GM18861 (cell line): ENCODE data around the gene CDK1.

Experiments used
- ATAC-seq: cut with Tn5 transposase; IDR thresholded peaks from one replicate; pipeline ENCODE4 v1.9.1; 2021; ENCODE audit not compliant: unreplicated experiment

The CDK1 gene

GRCh38 chr10:60778214-60778970, at the start of gene CDK1:
CDK1 (plus strand) TSS chr10:60778478; CDS start chr10:60780166, 1,688 bp downstream.
- peak; percentile 96 for ATAC-seq

- no peak for ATAC-seq
These were observed 49.2 kb upstream of the CDK1 start for GRCh38 chr10:60729106-60729505.

- peak; percentile 88 for ATAC-seq
These were observed 47.0 kb upstream of the CDK1 start for GRCh38 chr10:60731134-60731885.

- no peak for ATAC-seq
These were observed 46.0 kb upstream of the CDK1 start for GRCh38 chr10:60732198-60732806.

- ATAC-seq: no peak
These were observed 45.3 kb upstream of the CDK1 start for GRCh38 chr10:60732807-60733516.

- no peak for ATAC-seq
These were observed 44.8 kb upstream of the CDK1 start for GRCh38 chr10:60733517-60733822.

GRCh38 chr10:60733826-60734225, 44.5 kb upstream of the CDK1 start:
- ATAC-seq: no peak

GRCh38 chr10:60734226-60734625, 44.1 kb upstream of the CDK1 start:
- no peak for ATAC-seq

- no peak for ATAC-seq
These were observed 43.0 kb upstream of the CDK1 start for GRCh38 chr10:60735244-60735643.

- ATAC-seq: no peak
These were observed 41.0 kb upstream of the CDK1 start for GRCh38 chr10:60737242-60737641.

GRCh38 chr10:60739558-60739957, 38.7 kb upstream of the CDK1 start:
- ATAC-seq: no peak

GRCh38 chr10:60742512-60742911, 35.8 kb upstream of the CDK1 start:
- ATAC-seq: no peak

GRCh38 chr10:60747817-60748469, 30.3 kb upstream of the CDK1 start:
- no peak for ATAC-seq

- no peak for ATAC-seq
These were observed 25.1 kb upstream of the CDK1 start for GRCh38 chr10:60753152-60753551.

GRCh38 chr10:60753817-60754216, 24.5 kb upstream of the CDK1 start:
- no peak for ATAC-seq

- ATAC-seq: no peak
These were observed 20.8 kb upstream of the CDK1 start for GRCh38 chr10:60757420-60757895.

GRCh38 chr10:60759181-60759580, 19.1 kb upstream of the CDK1 start:
- ATAC-seq: no peak

- no peak for ATAC-seq
These were observed 17.5 kb upstream of the CDK1 start for GRCh38 chr10:60760711-60761210.

GRCh38 chr10:60762554-60762953, 15.7 kb upstream of the CDK1 start:
- no peak for ATAC-seq

- no peak for ATAC-seq
These were observed 10.9 kb upstream of the CDK1 start for GRCh38 chr10:60767424-60767823.

- ATAC-seq: no peak
These were observed 8.9 kb upstream of the CDK1 start for GRCh38 chr10:60769406-60769805.
